GM12864 (cell line): ENCODE results near the gene TRIM24.

Experiments
- DNase-seq: peaks from one replicate; pipeline ENCODE4 v3.0.0-alpha.2; 2011; ENCODE audit warnings: low read depth
- H3K4me3 ChIP-seq: 2 replicates; pipeline ENCODE4 v1.5.1; 2011; ENCODE audit warnings: mild to moderate bottlenecking, low read depth, low read length, control low read depth
- CTCF ChIP-seq: IDR thresholded peaks from 2 replicates; pipeline ENCODE4 v1.5.1; 2011; ENCODE audit warnings: low read depth, mild to moderate bottlenecking, moderate library complexity, low read length, control low read depth, inconsistent platforms; ENCODE audit errors: missing control alignments

TRIM24 gene

DNA sequence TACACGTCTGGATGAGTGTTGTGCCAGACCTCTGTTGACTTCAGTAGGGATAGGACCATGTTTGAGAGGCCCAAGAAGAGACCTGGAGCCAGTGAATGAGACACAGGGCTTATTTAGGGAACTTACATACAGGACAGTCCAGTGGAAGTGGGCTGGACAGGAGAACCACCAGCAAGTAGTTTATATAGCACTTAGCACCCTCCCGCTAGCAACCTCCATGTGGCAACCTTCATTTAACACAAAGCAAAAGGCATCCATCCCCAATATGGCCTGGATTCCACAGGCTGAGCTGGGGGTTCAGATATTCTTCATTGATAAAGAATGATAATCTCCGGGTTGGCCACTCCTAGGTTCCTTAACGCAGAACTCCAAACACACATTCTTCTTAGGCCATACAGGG, 93.7 kb downstream of the TRIM24 start:
- H3K4me3 ChIP-seq, result no peak overlapping the region
- DNase-seq, result no peak
- no peak for TF ChIP-seq CTCF

GRCh38 chr7:138554674-138555073, 94.6 kb downstream of the TRIM24 start:
- H3K4me3 ChIP-seq, result no peak overlapping the region
- no peak for DNase-seq
- TF ChIP-seq CTCF, result no peak

DNA sequence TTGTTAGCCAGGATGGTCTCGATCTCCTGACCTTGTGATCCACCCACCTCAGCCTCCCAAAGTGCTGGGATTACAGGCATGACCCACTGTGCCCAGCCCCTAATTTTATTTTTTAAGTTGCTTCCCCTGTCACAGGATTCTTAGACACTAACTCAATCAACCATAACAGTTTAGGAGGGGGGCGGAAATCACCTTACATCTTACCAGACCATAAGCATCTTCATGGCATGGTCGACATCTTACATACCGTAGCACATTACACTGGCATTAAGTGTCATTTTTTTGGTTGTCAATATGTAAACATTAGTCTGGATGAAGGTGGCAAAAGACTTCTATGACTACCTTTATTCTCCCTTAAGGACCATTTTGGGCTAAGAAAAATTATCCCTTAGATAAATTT, 95.6 kb downstream of the TRIM24 start:
- no peak for DNase-seq
- no peak for TF ChIP-seq CTCF
- H3K4me3 ChIP-seq, result no peak overlapping the region

GRCh38 chr7:138556771-138557484, 96.9 kb downstream of the TRIM24 start:
- no peak for TF ChIP-seq CTCF
- DNase-seq, result no peak
- no peak overlapping the region for H3K4me3 ChIP-seq

- no peak for DNase-seq
- no peak overlapping the region for H3K4me3 ChIP-seq
- no peak for TF ChIP-seq CTCF
These were observed 99.4 kb downstream of the TRIM24 start for GRCh38 chr7:138559448-138559847.

- DNase-seq, result no peak
- TF ChIP-seq CTCF, result no peak
- H3K4me3 ChIP-seq, result no peak overlapping the region
These were observed 103.7 kb downstream of the TRIM24 start for GRCh38 chr7:138563808-138564207.

- no peak for DNase-seq
- no peak overlapping the region for H3K4me3 ChIP-seq
- TF ChIP-seq CTCF, result no peak
These were observed 104.3 kb downstream of the TRIM24 start for GRCh38 chr7:138564365-138564764.
